GM19023 (cell line): ENCODE data around the gene RCBTB2.

Experiments used
- ATAC-seq: cut with Tn5 transposase; IDR thresholded peaks from one replicate; pipeline ENCODE4 v1.9.1; 2021; ENCODE audit warnings: mild to moderate bottlenecking, moderate library complexity; ENCODE audit not compliant: unreplicated experiment

Gene RCBTB2

DNA sequence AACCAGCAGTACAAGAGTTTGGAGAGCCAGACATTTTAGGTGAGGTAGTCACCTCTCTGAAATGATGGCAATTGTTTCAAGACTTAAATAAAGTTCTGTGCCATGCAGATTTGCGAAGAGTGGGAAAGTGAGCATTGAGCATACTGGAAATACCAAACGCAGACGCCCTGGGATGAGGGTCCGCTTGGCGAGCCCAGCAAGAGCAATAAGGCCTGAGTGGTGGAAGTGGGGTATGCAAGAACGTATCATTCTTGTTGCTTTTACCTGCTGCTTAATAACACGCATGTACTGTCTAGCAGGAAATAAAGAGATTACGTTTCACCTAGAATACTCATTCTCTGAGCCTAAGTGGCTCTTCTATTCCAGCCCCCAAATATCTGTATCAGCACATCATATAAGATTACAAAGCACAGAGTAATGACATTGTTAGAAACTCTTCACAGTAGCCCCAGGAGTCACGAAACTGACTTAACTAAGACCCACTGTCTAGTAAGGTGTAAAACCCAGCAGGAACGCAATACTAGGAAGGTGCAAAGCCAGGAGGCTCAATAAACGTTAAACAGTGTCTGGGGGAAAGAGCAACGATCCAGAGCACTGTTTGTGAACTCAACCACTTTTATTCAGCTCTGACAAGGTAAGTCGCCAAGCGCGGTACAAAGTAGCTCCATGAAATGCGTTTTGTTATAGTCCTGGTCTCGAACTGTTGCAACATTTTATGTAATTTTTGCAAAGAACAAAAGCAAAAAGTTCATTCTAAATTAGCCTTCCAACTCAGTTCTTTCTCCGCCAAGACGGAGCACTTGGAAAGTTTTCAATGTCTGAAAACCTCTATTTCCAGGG lies 1.2 kb downstream of the RCBTB2 start:
- ATAC-seq, result no peak

DNA sequence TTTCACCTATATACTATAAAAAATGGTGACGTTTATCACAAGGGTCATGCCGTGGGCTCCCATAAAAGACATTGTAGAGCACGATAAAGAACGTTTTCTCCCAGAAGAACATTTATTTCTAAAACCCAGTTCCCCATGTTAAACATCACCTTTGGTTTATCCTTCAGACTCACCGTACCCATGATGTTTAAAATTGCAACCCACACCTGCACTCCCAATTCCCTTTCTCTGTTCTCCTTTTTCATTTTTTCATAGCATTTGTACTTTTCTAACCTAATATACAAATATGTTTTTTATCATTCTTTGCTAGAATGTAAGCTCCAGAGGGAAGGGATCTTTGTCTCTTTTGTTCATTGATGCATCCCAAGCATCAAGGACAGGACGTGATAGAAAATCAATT lies 2.0 kb downstream of the RCBTB2 start:
- ATAC-seq, result no peak

DNA sequence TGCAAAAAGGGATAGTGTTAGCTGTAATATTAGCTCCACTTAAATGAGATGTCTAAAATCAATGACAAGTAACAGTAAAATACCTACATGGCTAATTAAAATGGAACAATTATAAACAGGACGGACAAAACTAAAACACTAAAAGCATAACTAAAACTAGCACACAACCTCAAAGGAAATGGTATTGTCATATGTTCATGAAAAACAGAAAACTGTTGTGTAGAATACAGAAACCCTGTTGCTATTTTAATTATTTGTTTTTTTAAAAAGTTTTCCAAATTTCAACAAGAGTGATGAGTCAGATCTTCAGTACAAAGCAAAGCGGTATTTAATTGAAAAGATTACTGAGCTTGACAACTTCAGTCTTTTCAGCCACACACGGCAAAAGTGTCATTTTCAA lies 4.2 kb downstream of the RCBTB2 start:
- ATAC-seq, result no peak

- ATAC-seq, result no peak
Observed at GRCh38 chr13:48527955-48528354, 4.9 kb downstream of the RCBTB2 start.

GRCh38 chr13:48526286-48526685 lies 6.6 kb downstream of the RCBTB2 start:
- no peak for ATAC-seq

GRCh38 chr13:48518083-48518482 lies 14.8 kb downstream of the RCBTB2 start:
- no peak for ATAC-seq

DNA sequence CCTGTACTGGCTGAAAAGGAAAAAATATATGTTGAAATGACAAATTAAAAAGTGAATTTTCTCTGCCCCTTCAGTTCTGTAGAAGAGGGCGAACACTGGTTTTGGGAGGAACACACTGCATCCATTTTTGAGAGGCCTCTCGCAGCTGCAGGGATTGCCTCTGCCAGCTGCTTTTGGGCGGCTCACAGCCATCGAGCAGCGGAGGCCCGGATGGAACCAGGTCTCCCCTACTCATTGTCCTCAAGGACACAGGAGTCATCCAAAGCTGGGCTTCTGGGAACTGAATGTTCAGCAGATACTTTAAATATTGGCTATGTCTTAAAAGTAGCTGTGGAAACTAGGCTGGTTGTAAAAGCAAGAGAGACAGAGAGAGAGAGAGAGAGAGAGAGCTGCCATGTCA lies 17.1 kb downstream of the RCBTB2 start:
- no peak for ATAC-seq

DNA sequence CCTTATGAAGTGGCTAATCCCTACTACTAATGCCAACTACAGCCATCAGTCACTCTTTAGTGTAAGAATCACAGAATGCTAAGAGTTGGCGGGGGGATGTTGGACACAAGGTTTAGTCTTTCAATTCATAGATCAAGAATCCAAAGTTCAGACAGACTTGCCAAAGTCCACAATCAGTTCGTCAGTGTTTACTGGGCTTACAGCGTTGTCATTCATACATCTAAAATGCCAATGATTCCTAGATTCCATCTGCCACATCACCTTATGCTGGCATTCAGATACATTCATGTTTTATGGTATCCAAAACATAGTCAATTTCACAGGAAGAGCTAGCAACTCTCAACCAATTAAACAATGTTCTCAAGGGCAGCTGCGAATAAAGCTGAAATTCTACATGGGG lies 18.1 kb downstream of the RCBTB2 start:
- no peak for ATAC-seq

DNA sequence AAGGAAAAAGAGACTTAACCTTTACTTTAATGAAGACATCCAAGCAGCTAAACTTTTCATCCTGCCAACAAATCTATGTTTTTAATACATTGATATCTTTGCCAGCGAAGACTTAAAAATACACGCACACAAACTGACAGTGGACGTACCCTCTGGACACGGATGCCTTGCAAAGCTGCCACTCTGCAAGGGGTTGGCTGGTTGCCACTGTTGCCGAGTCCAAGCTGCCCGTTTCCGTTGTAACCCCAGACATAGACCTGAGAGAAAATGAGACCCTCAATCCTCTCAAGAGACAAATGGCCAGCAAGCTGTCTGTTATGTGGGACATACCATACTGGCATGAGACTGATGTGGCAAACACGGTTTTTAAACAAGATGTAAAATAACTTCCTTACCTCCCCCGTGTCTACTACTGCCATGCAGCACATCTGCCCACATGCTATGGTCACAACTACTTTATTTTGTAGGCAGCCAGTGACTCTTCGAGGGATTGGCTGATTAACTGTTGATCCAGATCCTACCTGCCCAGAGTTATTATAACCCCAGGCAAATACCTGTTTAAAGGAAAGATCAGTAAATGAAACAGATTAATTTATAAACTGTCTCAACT lies 21.2 kb downstream of the RCBTB2 start:
- ATAC-seq, result no peak

DNA sequence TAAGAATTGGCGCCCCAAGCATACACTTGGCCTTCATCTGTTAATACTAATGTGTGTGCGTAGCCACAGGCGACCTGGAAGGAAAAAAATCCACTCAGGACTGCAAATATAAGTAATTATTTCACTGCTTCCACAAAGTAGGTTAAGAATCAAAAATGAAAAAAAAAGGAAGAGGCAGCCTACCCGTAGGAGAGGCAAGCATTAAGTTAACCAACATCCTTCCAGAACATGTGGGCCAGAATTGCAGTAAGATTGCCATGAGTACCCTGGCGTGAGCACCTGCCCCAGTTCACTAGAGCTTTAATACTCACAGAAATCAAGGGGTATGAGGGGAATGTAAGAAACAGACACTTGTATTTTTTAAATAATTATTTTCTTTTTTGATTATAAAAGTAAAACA lies 22.2 kb downstream of the RCBTB2 start:
- ATAC-seq, result no peak

DNA sequence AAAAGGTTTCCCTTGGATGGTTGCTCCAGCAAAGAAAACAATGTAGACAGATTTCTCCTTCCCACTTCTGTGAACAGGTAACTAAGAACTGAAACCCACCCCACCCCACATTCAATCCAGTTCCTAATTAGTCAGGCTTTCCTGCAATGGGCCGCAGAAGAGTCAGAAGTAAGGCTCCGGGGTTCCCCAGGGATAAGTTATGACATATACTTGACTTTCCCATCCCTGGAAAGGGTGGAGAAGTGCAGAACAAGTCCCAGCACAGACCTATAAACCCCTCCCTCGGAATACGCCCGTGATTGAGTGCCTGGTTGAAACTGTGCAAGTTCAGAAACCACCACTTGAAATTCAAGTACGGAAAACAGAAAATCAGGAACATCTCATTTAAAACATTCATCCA lies 24.9 kb downstream of the RCBTB2 start:
- ATAC-seq, result no peak

GRCh38 chr13:48507021-48507420 lies 25.9 kb downstream of the RCBTB2 start:
- ATAC-seq, result no peak

- peak; percentile 23 for ATAC-seq
Observed at GRCh38 chr13:48506092-48506701, 26.7 kb downstream of the RCBTB2 start.

- ATAC-seq, result peak; percentile 74
Observed at GRCh38 chr13:48505597-48506091, 27.2 kb downstream of the RCBTB2 start.

- ATAC-seq, result no peak
Observed at GRCh38 chr13:48505012-48505411, 27.9 kb downstream of the RCBTB2 start.

GRCh38 chr13:48504606-48505005 lies 28.3 kb downstream of the RCBTB2 start:
- ATAC-seq, result no peak

GRCh38 chr13:48502601-48503319 lies 30.1 kb downstream of the RCBTB2 start:
- ATAC-seq, result no peak

- no peak for ATAC-seq
Observed at GRCh38 chr13:48501705-48502104, 31.2 kb downstream of the RCBTB2 start.

DNA sequence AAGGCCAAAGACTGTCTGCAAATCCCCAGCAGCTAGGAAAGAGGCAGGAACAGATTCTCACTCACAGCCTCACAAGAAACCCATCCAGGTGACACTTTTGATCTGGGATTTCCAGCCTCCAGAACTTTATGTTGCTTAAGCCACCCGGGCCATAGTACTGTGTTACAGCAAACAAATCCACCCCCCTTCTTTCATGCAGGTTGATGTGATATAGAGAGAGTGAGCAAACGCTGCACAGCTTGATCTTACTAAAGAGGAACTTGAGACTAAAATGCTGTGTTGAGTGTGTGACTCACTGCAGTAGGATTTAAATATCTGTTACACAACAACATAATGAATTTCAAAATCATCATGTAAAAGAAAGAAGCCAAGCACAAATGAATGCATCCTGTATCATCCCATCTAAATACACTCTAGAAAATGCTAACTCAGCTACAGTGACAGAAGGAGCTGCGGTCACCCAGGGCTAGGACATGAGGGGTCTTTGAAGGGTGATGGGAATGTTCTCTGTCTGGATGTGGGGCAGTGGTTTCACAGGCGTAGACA lies 32.2 kb downstream of the RCBTB2 start:
- ATAC-seq, result peak; percentile 45

DNA sequence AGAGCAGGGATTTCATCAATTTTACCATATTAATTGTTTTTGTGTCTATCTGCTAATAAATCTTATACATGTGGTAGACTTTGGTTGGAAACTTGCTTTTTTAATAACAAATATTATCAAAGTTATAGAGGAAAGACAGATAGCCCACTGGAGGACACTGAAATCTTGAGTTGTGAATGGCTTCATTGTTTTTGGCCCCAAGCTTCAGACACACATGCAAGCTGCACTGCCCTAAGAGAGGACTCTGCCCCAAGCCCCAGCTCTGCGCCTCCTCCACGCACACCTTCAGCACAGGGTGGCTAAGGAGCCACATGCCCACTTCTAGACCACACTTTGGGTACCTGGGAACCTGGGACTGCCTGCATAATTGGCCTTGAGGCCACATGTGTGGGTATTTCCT lies 35.2 kb downstream of the RCBTB2 start:
- ATAC-seq, result no peak
